Stimulated activated CD8-positive, alpha-beta memory T cell treated with anti-CD3 and anti-CD28 coated beads, Interleukin-12 subunit alpha, Interleukin-12 subunit beta, amount 100 ng/mL, for 1 hour (primary cell): ENCODE results near the gene CPT1C.
"Not testable (repeated sequence)": the region's sequence is repeated elsewhere in the genome, so short reads cannot be mapped to it uniquely, and the experiment has no call there.

Experiments used
- DNase-seq: peaks from one replicate; pipeline ENCODE4 v3.0.0-alpha.2; 2020; ENCODE audit warnings: low read depth

CPT1C gene

GRCh38 chr19:49705919-49706318 is 15.0 kb downstream of the CPT1C start:
- no peak for DNase-seq

- no peak for DNase-seq
Measured at GRCh38 chr19:49710372-49710951, 19.5 kb downstream of the CPT1C start.

GRCh38 chr19:49712397-49712859 is 21.5 kb downstream of the CPT1C start:
- no peak for DNase-seq

GRCh38 chr19:49713236-49713845 is 22.4 kb downstream of the CPT1C start:
- no peak for DNase-seq

GRCh38 chr19:49716154-49716553 is 25.2 kb downstream of the CPT1C start:
- DNase-seq, result no peak

GRCh38 chr19:49718511-49718910 is 27.6 kb downstream of the CPT1C start:
- DNase-seq, result no peak

- no peak for DNase-seq
Measured at GRCh38 chr19:49718991-49719390, 28.1 kb downstream of the CPT1C start.

- not testable (repeated sequence) for DNase-seq
Measured at GRCh38 chr19:49719420-49719819, 28.5 kb downstream of the CPT1C start.

- no peak for DNase-seq
Measured at GRCh38 chr19:49727217-49728030, 36.5 kb downstream of the CPT1C start.

- DNase-seq, result no peak
Measured at GRCh38 chr19:49730166-49730565, 39.2 kb downstream of the CPT1C start.

- DNase-seq, result no peak
Measured at GRCh38 chr19:49738268-49738667, 47.4 kb downstream of the CPT1C start.

GRCh38 chr19:49739098-49739497 is 48.2 kb downstream of the CPT1C start:
- DNase-seq, result no peak

- no peak for DNase-seq
Measured at GRCh38 chr19:49739933-49740332, 49.0 kb downstream of the CPT1C start.

- no peak for DNase-seq
Measured at GRCh38 chr19:49741210-49741844, 50.4 kb downstream of the CPT1C start.

- DNase-seq, result no peak
Measured at GRCh38 chr19:49744946-49745381, 54.0 kb downstream of the CPT1C start.

- no peak for DNase-seq
Measured at GRCh38 chr19:49746206-49746958, 55.5 kb downstream of the CPT1C start.

- no peak for DNase-seq
Measured at GRCh38 chr19:49749055-49749716, 58.3 kb downstream of the CPT1C start.

- DNase-seq, result no peak
Measured at GRCh38 chr19:49749771-49750170, 58.9 kb downstream of the CPT1C start.

GRCh38 chr19:49752701-49753100 is 61.8 kb downstream of the CPT1C start:
- no peak for DNase-seq

GRCh38 chr19:49755956-49756355 is 65.0 kb downstream of the CPT1C start:
- no peak for DNase-seq

GRCh38 chr19:49758292-49758691 is 67.4 kb downstream of the CPT1C start:
- no peak for DNase-seq
